Measurements from ENCODE around the gene NKTR.
"Not testable (repeated sequence)": the region's sequence is repeated elsewhere in the genome, so short reads cannot be mapped to it uniquely, and the experiment has no call there.

The NKTR gene

GRCh38 chr3:42600111-42600957 lies at the start of gene NKTR:
TSS of gene NKTR (plus strand) at chr3:42600686. CDS start at chr3:42601007, 321 bp downstream.
- DNase-seq (ENCODE audit: low read depth in 2 of 2), result peak; percentile 96

GRCh38 chr3:42552830-42553229 lies 47.7 kb upstream of the NKTR start:
- DNase-seq (ENCODE audit: low read depth in 2 of 2), result no peak

GRCh38 chr3:42556089-42556632 lies 44.3 kb upstream of the NKTR start:
- DNase-seq (ENCODE audit: low read depth in 2 of 2), result no peak

- DNase-seq (ENCODE audit: low read depth in 2 of 2), result not testable (repeated sequence)
Measured at GRCh38 chr3:42556817-42557216, 43.7 kb upstream of the NKTR start.

- no peak for DNase-seq (ENCODE audit: low read depth in 2 of 2)
Measured at GRCh38 chr3:42557854-42558253, 42.6 kb upstream of the NKTR start.

- DNase-seq (ENCODE audit: low read depth in 2 of 2), result no peak
Measured at GRCh38 chr3:42562047-42562907, 38.2 kb upstream of the NKTR start.

GRCh38 chr3:42569593-42570142 lies 30.8 kb upstream of the NKTR start:
- DNase-seq (ENCODE audit: low read depth in 2 of 2), result no peak

GRCh38 chr3:42572278-42572677 lies 28.2 kb upstream of the NKTR start:
- DNase-seq (ENCODE audit: low read depth in 2 of 2), result no peak

GRCh38 chr3:42575137-42575741 lies 25.2 kb upstream of the NKTR start:
- no peak for DNase-seq (ENCODE audit: low read depth in 2 of 2)

- no peak for DNase-seq (ENCODE audit: low read depth in 2 of 2)
Measured at GRCh38 chr3:42578054-42578453, 22.4 kb upstream of the NKTR start.

GRCh38 chr3:42579346-42579745 lies 21.1 kb upstream of the NKTR start:
- not testable (repeated sequence) for DNase-seq (ENCODE audit: low read depth in 2 of 2)

GRCh38 chr3:42581400-42581708 lies 19.1 kb upstream of the NKTR start:
- no peak for DNase-seq (ENCODE audit: low read depth in 2 of 2)

GRCh38 chr3:42581709-42582473 lies 18.6 kb upstream of the NKTR start, which contains the start of gene SEC22C:
TSS of gene SEC22C (minus strand) at chr3:42581967. CDS start at chr3:42569046, 12,921 bp downstream.
- DNase-seq (ENCODE audit: low read depth in 2 of 2), result peak; percentile 58 to 64

- DNase-seq (ENCODE audit: low read depth in 2 of 2), result no peak
Measured at GRCh38 chr3:42582474-42583070, 17.9 kb upstream of the NKTR start.

GRCh38 chr3:42588625-42589024 lies 11.9 kb upstream of the NKTR start:
- no peak for DNase-seq (ENCODE audit: low read depth in 2 of 2)

GRCh38 chr3:42589382-42590109 lies 10.9 kb upstream of the NKTR start:
- no peak for DNase-seq (ENCODE audit: low read depth in 2 of 2)

- DNase-seq (ENCODE audit: low read depth in 2 of 2), result no peak
Measured at GRCh38 chr3:42590989-42591756, 9.3 kb upstream of the NKTR start.

- DNase-seq (ENCODE audit: low read depth in 2 of 2), result no peak
Measured at GRCh38 chr3:42591811-42592210, 8.7 kb upstream of the NKTR start.

GRCh38 chr3:42593635-42594034 lies 6.9 kb upstream of the NKTR start:
- no peak for DNase-seq (ENCODE audit: low read depth in 2 of 2)

Measured in fibroblast of skin of left biceps (primary cell).